ENCODE data around the gene MYMX. TPM values are rescaled to one million over a fixed set of nuclear protein-coding genes. Genes with fewer than 3 reads are reported as not detected.

MYMX gene
- total RNA-seq, 1 experiment from 2014 or later, result not detected

- Histone ChIP-seq H3K27ac (ENCODE audit: low read depth, low read length) (peak overlapping the region; percentile 95), H3K4me3 (replicated peaks in 1 of 2; ENCODE audit: low read depth in 1 of 2, low read length in 2 of 2) (no peak overlapping the region), H3K9me3 (ENCODE audit: control insufficient read depth in 1 of 2, insufficient read depth in 1 of 2, low read depth in 1 of 2, low read length in 2 of 2) (no peaks in the 10 kb centered on the region), H3K27me3 (ENCODE audit: insufficient read depth, low read length) (no peaks in the 10 kb centered on the region), H3K36me3 (ENCODE audit: control insufficient read depth in 1 of 2, insufficient read depth in 2 of 2, low read length in 2 of 2) (peaks cover 43 to 48% of the 10 kb centered on the region in 2 experiments), H3K4me1 (ENCODE audit: control insufficient read depth in 1 of 2, insufficient read depth in 2 of 2, low read length in 2 of 2) (peaks cover 2 to 27% of the 10 kb centered on the region in 2 experiments; a peak in 3 of 4 replicates), H2AFZ (ENCODE audit: low read depth, low read length, poor library complexity, severe bottlenecking) (no peak overlapping the region), H3K9ac (ENCODE audit: low read length) (no peak overlapping the region), H3K4me2 (ENCODE audit: low read length) (no peak overlapping the region), H3K9me2 (ENCODE audit: insufficient read depth) (no peaks in the 10 kb centered on the region), H3K79me2 (ENCODE audit: insufficient read depth, low read length) (peaks cover 50% of the 10 kb centered on the region), H4K20me1 (ENCODE audit: insufficient read depth) (peaks cover 49% of the 10 kb centered on the region; the same call in 1 of the 2 replicates)
- DNase-seq (ENCODE audit: low read depth, low spot score) (no peak), ATAC-seq (peak; percentile 6)
- intact Hi-C loops (cut with micrococcal nuclease), result loop anchor here (5.0 kb wide), 1 partner anchor 157 kb away; no protein-coding TSS in a partner anchor
- CTCF ChIA-PET, result interaction anchor here (0.6 to 2.2 kb wide), 7 partner anchors 10 to 158 kb away, joined by 3 to 7 read pairs (median 3); partner anchors contain the start of gene SLC29A1
- BruUV-seq (replicated peaks), result no TSS peak
- POLR2A ChIA-PET, result interaction anchor here (1.1 to 3.4 kb wide), 3 partner anchors 8 to 12 kb away, joined by 3 to 74 read pairs (median 4); partner anchors contain the start of gene HSP90AB1
- TF ChIP-seq ELF1 (IDR thresholded peaks at IDR 0.05; ENCODE audit: borderline replicate concordance, low read depth), result no peak
- no peak for TF ChIP-seq SIN3A (IDR thresholded peaks at IDR 0.05; ENCODE audit: low read depth)
- TF ChIP-seq YY1 (IDR thresholded peaks at IDR 0.05; ENCODE audit: extremely low read depth, insufficient replicate concordance, low read depth, low read length), result no peak
- TF ChIP-seq CTCF (IDR thresholded peaks at IDR 0.05 in 2 of 3, conservative IDR thresholded peaks at IDR 0.05 in 1 of 3; ENCODE audit: borderline replicate concordance in 1 of 3, insufficient read depth in 1 of 3, low read depth in 2 of 3, low read length in 2 of 3), result no peak
- TF ChIP-seq POLR2A (IDR thresholded peaks at IDR 0.05; ENCODE audit: borderline replicate concordance, extremely low read depth, insufficient read depth, insufficient read length), result no peak
- TF ChIP-seq SP1 (IDR thresholded peaks at IDR 0.05; ENCODE audit: low read depth), result no peak
- no peak for TF ChIP-seq ZNF274 (IDR thresholded peaks at IDR 0.05; ENCODE audit: low read depth, low read length)
- no peak for TF ChIP-seq EGR1 (IDR thresholded peaks at IDR 0.05; ENCODE audit: low read depth)
- no peak for TF ChIP-seq TCF7L2 (IDR thresholded peaks at IDR 0.05; ENCODE audit: borderline replicate concordance, extremely low read depth, insufficient read depth, insufficient read length)
- TF ChIP-seq SRF (IDR thresholded peaks at IDR 0.05; ENCODE audit: low read depth), result no peak
- TF ChIP-seq EZH2phosphoT487 (IDR thresholded peaks at IDR 0.05; ENCODE audit: borderline replicate concordance), result no peak
- no peak for TF ChIP-seq ZFX (IDR thresholded peaks at IDR 0.05)
- no peak for TF ChIP-seq CEBPB (IDR thresholded peaks at IDR 0.05; ENCODE audit: low read depth)
- RAD21 ChIA-PET (ENCODE audit: low non-redundant PET in 1 of 2, low total read pairs in 2 of 2, uncharacterized antibody in 2 of 2, unreplicated experiment in 2 of 2), result no interaction called here
These were observed 37.7 kb downstream of the MYMX start for GRCh38 chr6:44254191-44255104.
